ENCODE results near the gene GALNT10. TPM values are rescaled to one million over a fixed set of nuclear protein-coding genes. Genes with fewer than 3 reads are reported as not detected.

GALNT10 gene
- total and polyA plus RNA-seq, 9 of the 15 experiments (the other 6 are each of a cell fraction or from before 2014, with no cell fraction given) = 4.6 to 37.1 (median 13.3) TPM

- H2AFZ ChIP-seq (ENCODE audit: low read depth, low read length) = no peak overlapping the region
These were observed 256.7 kb downstream of the GALNT10 start for GRCh38 chr5:154447089-154447725.

DNA sequence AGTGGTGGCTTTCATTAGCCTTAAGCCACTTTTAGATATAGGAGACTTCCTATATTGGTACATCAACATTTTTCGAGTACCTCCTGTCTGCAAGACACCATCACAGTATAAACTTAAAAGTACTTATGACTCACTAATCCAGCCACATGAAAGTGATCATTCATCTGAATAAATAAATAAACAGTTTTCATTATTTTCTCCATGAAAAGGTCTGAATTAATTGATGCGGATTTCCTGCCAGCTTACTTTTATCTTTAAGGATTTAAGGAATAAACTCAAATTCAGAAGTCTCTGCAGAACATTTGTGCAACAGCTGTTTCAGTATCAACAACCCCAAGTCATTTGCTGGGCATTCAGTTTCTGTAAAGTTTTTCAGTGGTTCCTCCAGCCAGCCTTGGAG is 259.3 kb downstream of the GALNT10 start:
- POLR2A ChIA-PET = interaction anchor here (0.5 to 3.2 kb wide), 2 partner anchors 10 to 302 kb away, joined by 3 to 10 read pairs; no protein-coding TSS in a partner anchor
- H3K4me1 ChIP-seq (replicated peaks in 1 of 2; ENCODE audit: control insufficient read depth in 2 of 2, insufficient read depth in 2 of 2, low read length in 2 of 2) = peaks cover 8 to 17% of the 10 kb centered on the region in 2 experiments; a peak in 4 of 5 replicates
- no peak for DNase-seq (ENCODE audit: extremely low read depth in 1 of 4, low spot score in 3 of 4)
- H3K79me2 ChIP-seq (ENCODE audit: control insufficient read depth, insufficient read depth, low read length) = peaks cover 34% of the 10 kb centered on the region
- no peak overlapping the region for H3K4me3 ChIP-seq
- H3K9me3 ChIP-seq (replicated peaks; ENCODE audit: control insufficient read depth, insufficient read depth, low read depth, low read length) = no peaks in the 10 kb centered on the region
- 89% methylated on average over 2 of the region's 2 CpGs for WGBS (ENCODE audit: insufficient coverage, low coverage, missing lambda C conversion rate)
- H3K9me1 ChIP-seq (ENCODE audit: control insufficient read depth, insufficient read depth, low read length) = no peaks in the 10 kb centered on the region
- H3K27ac ChIP-seq (ENCODE audit: extremely low read depth, low read depth, low read length) = no peak overlapping the region
- ATAC-seq = no peak
- no peaks in the 10 kb centered on the region for H3K27me3 ChIP-seq (ENCODE audit: control insufficient read depth in 2 of 2, insufficient read depth in 2 of 2, low read length in 2 of 2)
- peaks cover 13% of the 10 kb centered on the region for H4K20me1 ChIP-seq (replicated peaks; ENCODE audit: control insufficient read depth, insufficient read depth, low read length)
- FAIRE-seq = no peak
- H3K4me2 ChIP-seq (ENCODE audit: insufficient read depth, low read length) = no peak overlapping the region
- BruUV-seq (replicated peaks) = no TSS peak
- peaks cover 39% of the 10 kb centered on the region for H3K36me3 ChIP-seq (ENCODE audit: control insufficient read depth, insufficient read depth, low read length)
- no peak overlapping the region for H3K9ac ChIP-seq (ENCODE audit: insufficient read depth in 1 of 2, low read depth in 2 of 2, low read length in 2 of 2)
- intact Hi-C loops (cut with micrococcal nuclease) = loop anchor here (5.0 kb wide), 1 partner anchor 252 kb away; no protein-coding TSS in a partner anchor
- CTCF ChIA-PET (ENCODE audit: low intra/inter-chr PET ratio) = no interaction called here
- H2AFZ ChIP-seq (ENCODE audit: low read depth, low read length) = no peak overlapping the region
- in situ Hi-C loops (cut with MboI) = no loop called here
- TF ChIP-seq ZNF311 (CRISPR knock-in tag; IDR thresholded peaks at IDR 0.05) = no peak
- TF ChIP-seq RERE (CRISPR knock-in tag; IDR thresholded peaks at IDR 0.05; ENCODE audit: borderline replicate concordance) = no peak
- TF ChIP-seq DACH1 (IDR thresholded peaks at IDR 0.05; ENCODE audit: partially characterized antibody) = no peak
- TF ChIP-seq FOXA3 (CRISPR knock-in tag; conservative IDR thresholded peaks at IDR 0.05 in 1 of 2, IDR thresholded peaks at IDR 0.05 in 1 of 2) = no peak
- TF ChIP-seq POLR2G (IDR thresholded peaks at IDR 0.05; ENCODE audit: low read depth, low read length) = no peak

More at GRCh38 chr5:154447089-154447725, 256.7 kb downstream of the GALNT10 start:
- DNase-seq (ENCODE audit: extremely low read depth in 1 of 4, low spot score in 3 of 4) (no peak), FAIRE-seq (no peak), ATAC-seq (no peak)
- Histone ChIP-seq H3K36me3 (ENCODE audit: control insufficient read depth, insufficient read depth, low read length) (peaks cover 27% of the 10 kb centered on the region), H3K27me3 (ENCODE audit: control insufficient read depth in 2 of 2, insufficient read depth in 2 of 2, low read length in 2 of 2) (no peaks in the 10 kb centered on the region), H3K4me3 (peak overlapping the region; percentile 60), H3K79me2 (ENCODE audit: control insufficient read depth, insufficient read depth, low read length) (peaks cover 39% of the 10 kb centered on the region), H3K9me1 (ENCODE audit: control insufficient read depth, insufficient read depth, low read length) (no peaks in the 10 kb centered on the region), H3K9ac (ENCODE audit: insufficient read depth in 1 of 2, low read depth in 2 of 2, low read length in 2 of 2) (peak overlapping the region in 1 of 2 experiments; percentile 57; a peak in 2 of 4 replicates), H3K4me1 (replicated peaks in 1 of 2; ENCODE audit: control insufficient read depth in 2 of 2, insufficient read depth in 2 of 2, low read length in 2 of 2) (peaks cover 8 to 19% of the 10 kb centered on the region in 2 experiments; a peak in 4 of 5 replicates), H3K27ac (ENCODE audit: extremely low read depth, low read depth, low read length) (no peak overlapping the region), H3K9me3 (replicated peaks; ENCODE audit: control insufficient read depth, insufficient read depth, low read depth, low read length) (no peaks in the 10 kb centered on the region), H4K20me1 (replicated peaks; ENCODE audit: control insufficient read depth, insufficient read depth, low read length) (peaks cover 13% of the 10 kb centered on the region), H3K4me2 (ENCODE audit: insufficient read depth, low read length) (peak overlapping the region; percentile 99)
- intact Hi-C loops (cut with micrococcal nuclease) = loop anchor here (5.0 kb wide), 1 partner anchor 250 kb away; no protein-coding TSS in a partner anchor
- TF ChIP-seq ZNF75A (CRISPR knock-in tag; IDR thresholded peaks at IDR 0.05) = no peak
- TF ChIP-seq CXXC5 (CRISPR knock-in tag; IDR thresholded peaks at IDR 0.05) = no peak
- 0 out of 4 replicates have a peak, but pooled peaks of 1 of the 2 experiments have one; percentile 36 for TF ChIP-seq SIN3A (IDR thresholded peaks at IDR 0.05; ENCODE audit: borderline replicate concordance in 2 of 2, control insufficient read depth in 1 of 2, low read depth in 2 of 2, low read length in 2 of 2)
- BruUV-seq (replicated peaks) = TSS peak; percentile 52
- CTCF ChIA-PET (ENCODE audit: low intra/inter-chr PET ratio) = no interaction called here
- 10% methylated on average over 10 of the region's 10 CpGs for WGBS (ENCODE audit: insufficient coverage, low coverage, missing lambda C conversion rate)
- POLR2A ChIA-PET = interaction anchor here (0.6 to 1.8 kb wide), 3 partner anchors 11 to 257 kb away, joined by 3 to 8 read pairs (median 3); no protein-coding TSS in a partner anchor
- in situ Hi-C loops (cut with MboI) = no loop called here

All from K562 (cell line).